Measurements from ENCODE around the gene NSUN2.

The NSUN2 gene

DNA sequence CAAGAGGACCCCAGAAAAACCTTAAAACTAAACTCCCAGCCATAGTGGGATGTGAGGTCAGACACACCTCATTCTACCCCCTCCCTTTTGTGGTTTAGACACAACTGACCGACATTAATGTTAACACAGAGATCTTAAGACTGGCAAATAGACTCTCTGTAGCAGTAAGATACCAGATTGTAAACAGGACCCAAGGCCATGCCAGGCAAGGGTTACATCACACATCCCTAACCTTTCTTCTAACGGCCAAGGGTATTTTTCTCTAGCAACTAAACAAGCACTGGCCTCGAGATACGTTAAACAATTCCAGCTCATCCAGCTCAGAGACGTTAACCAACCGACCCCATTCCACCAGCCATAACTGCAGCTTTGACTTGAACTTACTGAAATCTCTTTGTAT is 38.8 kb downstream of the NSUN2 start:
- H3K4me3 ChIP-seq (ENCODE audit: low read depth, low read length) = no peak overlapping the region
- no peak for DNase-seq (ENCODE audit: low read depth)
- TF ChIP-seq, protein P1, sequence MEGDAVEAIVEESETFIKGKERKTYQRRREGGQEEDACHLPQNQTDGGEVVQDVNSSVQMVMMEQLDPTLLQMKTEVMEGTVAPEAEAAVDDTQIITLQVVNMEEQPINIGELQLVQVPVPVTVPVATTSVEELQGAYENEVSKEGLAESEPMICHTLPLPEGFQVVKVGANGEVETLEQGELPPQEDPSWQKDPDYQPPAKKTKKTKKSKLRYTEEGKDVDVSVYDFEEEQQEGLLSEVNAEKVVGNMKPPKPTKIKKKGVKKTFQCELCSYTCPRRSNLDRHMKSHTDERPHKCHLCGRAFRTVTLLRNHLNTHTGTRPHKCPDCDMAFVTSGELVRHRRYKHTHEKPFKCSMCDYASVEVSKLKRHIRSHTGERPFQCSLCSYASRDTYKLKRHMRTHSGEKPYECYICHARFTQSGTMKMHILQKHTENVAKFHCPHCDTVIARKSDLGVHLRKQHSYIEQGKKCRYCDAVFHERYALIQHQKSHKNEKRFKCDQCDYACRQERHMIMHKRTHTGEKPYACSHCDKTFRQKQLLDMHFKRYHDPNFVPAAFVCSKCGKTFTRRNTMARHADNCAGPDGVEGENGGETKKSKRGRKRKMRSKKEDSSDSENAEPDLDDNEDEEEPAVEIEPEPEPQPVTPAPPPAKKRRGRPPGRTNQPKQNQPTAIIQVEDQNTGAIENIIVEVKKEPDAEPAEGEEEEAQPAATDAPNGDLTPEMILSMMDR (IDR thresholded peaks at IDR 0.05; ENCODE audit: control insufficient read depth, extremely low read depth, insufficient read depth) = no peak

- H3K4me3 ChIP-seq (ENCODE audit: low read depth, low read length) = no peak overlapping the region
- TF ChIP-seq, protein P1 (IDR thresholded peaks at IDR 0.05; ENCODE audit: control insufficient read depth, extremely low read depth, insufficient read depth) = no peak
- DNase-seq (ENCODE audit: low read depth) = no peak
Observed at GRCh38 chr5:6593148-6594016, 39.5 kb downstream of the NSUN2 start.

DNA sequence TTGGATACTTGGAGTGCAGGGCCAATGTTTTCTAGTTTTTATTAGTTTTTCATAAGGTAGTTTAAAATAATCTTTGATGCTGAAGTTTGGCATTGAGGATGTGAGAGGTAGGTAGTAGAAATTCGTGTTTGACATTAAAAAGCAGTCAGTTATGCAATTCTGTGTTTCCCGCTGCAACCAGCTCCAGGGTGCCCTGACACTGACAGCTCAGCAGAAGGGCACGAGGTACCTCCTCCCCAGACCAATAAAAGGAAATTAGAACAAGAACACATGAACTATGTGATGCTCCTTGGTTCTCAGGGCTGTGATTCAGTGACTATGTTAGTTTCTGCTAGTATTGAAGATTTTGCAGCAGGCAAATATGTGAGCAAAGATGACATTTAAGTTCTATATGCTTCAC is 40.2 kb downstream of the NSUN2 start:
- TF ChIP-seq, protein P1 (IDR thresholded peaks at IDR 0.05; ENCODE audit: control insufficient read depth, extremely low read depth, insufficient read depth) = no peak
- H3K4me3 ChIP-seq (ENCODE audit: low read depth, low read length) = no peak overlapping the region
- no peak for DNase-seq (ENCODE audit: low read depth)

DNA sequence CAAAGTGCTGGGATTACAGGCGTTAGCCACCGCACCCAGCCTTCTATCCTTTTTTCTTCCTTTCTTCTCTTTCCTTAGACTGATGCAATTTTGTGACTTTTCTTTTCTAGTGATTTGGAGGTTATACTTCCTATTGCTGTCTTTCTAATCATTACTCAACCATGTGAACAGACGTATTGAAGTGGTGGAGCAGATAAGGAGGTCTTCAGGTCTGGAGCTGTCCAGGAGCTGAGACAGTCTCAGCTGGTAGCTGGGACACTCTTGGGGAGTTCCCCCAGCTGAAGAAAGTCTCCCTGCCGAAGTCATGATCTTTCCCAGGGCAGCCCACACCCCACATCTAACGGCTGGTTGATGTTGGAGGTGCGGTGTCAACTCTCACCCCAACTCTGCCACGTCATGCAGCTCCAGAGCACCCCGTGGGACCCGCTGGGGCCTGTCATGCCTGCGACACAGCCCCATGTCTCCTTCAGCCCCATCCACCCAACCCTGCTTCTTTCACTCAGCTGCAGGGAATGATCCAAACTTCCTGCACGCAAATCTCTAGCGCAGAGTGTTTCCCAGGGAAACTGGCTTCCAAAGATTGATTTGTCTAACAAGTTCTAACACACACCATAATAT is 41.1 kb downstream of the NSUN2 start:
- H3K4me3 ChIP-seq (ENCODE audit: low read depth, low read length) = no peak overlapping the region
- DNase-seq (ENCODE audit: low read depth) = no peak
- TF ChIP-seq, protein P1 (IDR thresholded peaks at IDR 0.05; ENCODE audit: control insufficient read depth, extremely low read depth, insufficient read depth) = no peak

DNA sequence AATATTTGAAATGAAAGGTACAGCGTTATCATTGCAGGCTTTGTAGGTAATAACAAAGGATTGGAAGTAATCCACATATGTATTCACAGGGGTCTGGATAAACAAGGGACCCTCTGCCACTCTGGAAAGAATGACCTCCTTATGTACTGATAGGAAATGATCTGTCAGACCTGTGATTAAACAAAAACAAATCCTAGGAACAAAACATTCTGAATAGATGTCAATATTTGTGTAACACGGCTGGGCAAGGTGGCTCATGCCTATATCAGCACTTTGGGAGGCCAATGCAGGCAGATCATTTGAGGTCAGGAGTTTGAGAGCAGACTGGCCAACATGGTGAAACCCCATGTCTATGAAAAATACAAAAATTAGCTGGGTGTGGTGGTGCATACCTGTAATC is 42.3 kb downstream of the NSUN2 start:
- TF ChIP-seq, protein P1 (IDR thresholded peaks at IDR 0.05; ENCODE audit: control insufficient read depth, extremely low read depth, insufficient read depth) = no peak
- DNase-seq (ENCODE audit: low read depth) = no peak
- no peak overlapping the region for H3K4me3 ChIP-seq (ENCODE audit: low read depth, low read length)

DNA sequence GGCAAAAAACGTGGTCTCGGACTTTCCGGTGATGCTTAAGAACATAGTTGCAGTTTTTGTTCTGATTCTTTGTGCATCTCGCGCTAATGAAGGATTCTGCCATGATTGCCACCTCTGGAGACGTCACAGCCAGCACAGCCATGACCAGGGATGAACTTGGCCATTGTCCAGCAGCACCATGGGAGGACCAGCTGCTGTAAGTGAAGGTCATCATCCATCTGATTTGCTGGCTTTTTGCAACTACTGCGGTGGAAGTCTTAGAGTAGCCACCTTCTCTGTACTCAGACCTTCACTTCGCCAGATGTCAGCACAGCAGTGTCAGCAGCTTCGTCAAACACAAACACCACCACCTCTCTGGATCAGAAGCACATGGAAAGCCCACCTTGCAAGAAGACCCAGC is 45.7 kb downstream of the NSUN2 start:
- TF ChIP-seq, protein P1 (IDR thresholded peaks at IDR 0.05; ENCODE audit: control insufficient read depth, extremely low read depth, insufficient read depth) = no peak
- no peak for DNase-seq (ENCODE audit: low read depth)
- no peak overlapping the region for H3K4me3 ChIP-seq (ENCODE audit: low read depth, low read length)
